Measurements from ENCODE around the gene BGLAP. TPM values are rescaled to one million over a fixed set of nuclear protein-coding genes. Genes with fewer than 3 reads are reported as not detected.

BGLAP gene
- total and polyA plus RNA-seq, 2 of the 13 experiments (the other 11 are each of a cell fraction or from before 2014, with no cell fraction given): 0.62 to 1.6 TPM

DNA sequence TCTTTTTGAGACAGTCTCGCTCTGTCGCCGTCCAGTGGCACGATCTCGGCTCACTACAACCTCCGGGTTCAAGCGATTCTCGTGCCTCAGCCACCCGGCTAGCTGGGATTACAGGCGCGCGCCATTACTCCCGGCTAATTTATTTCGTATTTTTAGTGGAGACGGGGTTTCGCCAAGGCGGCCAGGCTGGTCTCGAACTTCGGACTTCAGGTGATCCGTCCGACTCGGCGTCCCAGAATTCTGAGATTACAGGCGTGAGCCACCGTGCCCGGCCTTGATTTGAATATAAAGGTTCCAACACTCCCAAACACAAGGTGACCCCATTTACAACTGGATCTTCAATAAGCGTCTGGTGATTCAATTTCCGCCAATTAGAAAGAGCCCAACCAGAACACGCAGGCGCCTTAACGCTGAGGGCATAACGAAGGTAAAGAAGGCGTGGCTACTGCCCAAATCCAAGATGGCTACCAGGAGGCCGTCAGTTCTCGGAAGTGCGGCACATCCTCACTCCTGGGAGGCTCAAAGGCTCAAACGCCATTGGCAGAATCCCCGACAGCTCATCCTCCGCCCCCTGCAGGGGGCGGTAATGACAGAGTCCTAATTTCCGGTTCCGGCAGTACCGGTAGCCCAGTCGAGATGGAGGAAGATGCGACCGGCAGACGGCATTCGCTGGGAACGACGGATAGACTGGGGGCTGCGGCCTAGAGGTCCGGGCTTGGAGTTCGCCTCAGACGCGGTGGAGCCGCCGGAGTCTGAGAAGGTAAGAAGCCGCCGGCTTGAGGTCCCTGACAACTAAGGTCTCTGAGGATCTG, 48.3 kb upstream of the BGLAP start, which contains the start of gene SLC25A44 (continued):
- TF ChIP-seq ELF4 (CRISPR knock-in tag; IDR thresholded peaks at IDR 0.05; ENCODE audit: borderline replicate concordance) (peak; percentile 30; the same call in 1 of the 2 replicates), ZNF501 (CRISPR knock-in tag; IDR thresholded peaks at IDR 0.05) (peak; percentile 93), EHMT2 (IDR thresholded peaks at IDR 0.05; ENCODE audit: borderline replicate concordance, low read depth, low read length) (0 out of 2 replicates have a peak, but pooled peaks have one; percentile 36), IKZF1 (IDR thresholded peaks at IDR 0.05) (no peak), NR2C2 (CRISPR knock-in tag; IDR thresholded peaks at IDR 0.05; ENCODE audit: borderline replicate concordance) (peak; percentile 81), STAG1 (CRISPR knock-in tag; IDR thresholded peaks at IDR 0.05) (peak; percentile 16; the same call in 1 of the 2 replicates)
- TF ChIP-seq, protein P1, sequence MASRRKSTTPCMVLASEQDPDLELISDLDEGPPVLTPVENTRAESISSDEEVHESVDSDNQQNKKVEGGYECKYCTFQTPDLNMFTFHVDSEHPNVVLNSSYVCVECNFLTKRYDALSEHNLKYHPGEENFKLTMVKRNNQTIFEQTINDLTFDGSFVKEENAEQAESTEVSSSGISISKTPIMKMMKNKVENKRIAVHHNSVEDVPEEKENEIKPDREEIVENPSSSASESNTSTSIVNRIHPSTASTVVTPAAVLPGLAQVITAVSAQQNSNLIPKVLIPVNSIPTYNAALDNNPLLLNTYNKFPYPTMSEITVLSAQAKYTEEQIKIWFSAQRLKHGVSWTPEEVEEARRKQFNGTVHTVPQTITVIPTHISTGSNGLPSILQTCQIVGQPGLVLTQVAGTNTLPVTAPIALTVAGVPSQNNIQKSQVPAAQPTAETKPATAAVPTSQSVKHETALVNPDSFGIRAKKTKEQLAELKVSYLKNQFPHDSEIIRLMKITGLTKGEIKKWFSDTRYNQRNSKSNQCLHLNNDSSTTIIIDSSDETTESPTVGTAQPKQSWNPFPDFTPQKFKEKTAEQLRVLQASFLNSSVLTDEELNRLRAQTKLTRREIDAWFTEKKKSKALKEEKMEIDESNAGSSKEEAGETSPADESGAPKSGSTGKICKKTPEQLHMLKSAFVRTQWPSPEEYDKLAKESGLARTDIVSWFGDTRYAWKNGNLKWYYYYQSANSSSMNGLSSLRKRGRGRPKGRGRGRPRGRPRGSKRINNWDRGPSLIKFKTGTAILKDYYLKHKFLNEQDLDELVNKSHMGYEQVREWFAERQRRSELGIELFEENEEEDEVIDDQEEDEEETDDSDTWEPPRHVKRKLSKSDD (CRISPR knock-in tag; IDR thresholded peaks at IDR 0.05; ENCODE audit: low read depth): peak; percentile 60; the same call in 1 of the 2 replicates
- TF ChIP-seq, protein P2, sequence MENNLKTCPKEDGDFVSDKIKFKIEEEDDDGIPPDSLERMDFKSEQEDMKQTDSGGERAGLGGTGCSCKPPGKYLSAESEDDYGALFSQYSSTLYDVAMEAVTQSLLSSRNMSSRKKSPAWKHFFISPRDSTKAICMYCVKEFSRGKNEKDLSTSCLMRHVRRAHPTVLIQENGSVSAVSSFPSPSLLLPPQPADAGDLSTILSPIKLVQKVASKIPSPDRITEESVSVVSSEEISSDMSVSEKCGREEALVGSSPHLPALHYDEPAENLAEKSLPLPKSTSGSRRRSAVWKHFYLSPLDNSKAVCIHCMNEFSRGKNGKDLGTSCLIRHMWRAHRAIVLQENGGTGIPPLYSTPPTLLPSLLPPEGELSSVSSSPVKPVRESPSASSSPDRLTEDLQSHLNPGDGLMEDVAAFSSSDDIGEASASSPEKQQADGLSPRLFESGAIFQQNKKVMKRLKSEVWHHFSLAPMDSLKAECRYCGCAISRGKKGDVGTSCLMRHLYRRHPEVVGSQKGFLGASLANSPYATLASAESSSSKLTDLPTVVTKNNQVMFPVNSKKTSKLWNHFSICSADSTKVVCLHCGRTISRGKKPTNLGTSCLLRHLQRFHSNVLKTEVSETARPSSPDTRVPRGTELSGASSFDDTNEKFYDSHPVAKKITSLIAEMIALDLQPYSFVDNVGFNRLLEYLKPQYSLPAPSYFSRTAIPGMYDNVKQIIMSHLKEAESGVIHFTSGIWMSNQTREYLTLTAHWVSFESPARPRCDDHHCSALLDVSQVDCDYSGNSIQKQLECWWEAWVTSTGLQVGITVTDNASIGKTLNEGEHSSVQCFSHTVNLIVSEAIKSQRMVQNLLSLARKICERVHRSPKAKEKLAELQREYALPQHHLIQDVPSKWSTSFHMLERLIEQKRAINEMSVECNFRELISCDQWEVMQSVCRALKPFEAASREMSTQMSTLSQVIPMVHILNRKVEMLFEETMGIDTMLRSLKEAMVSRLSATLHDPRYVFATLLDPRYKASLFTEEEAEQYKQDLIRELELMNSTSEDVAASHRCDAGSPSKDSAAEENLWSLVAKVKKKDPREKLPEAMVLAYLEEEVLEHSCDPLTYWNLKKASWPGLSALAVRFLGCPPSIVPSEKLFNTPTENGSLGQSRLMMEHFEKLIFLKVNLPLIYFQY (CRISPR knock-in tag; IDR thresholded peaks at IDR 0.05; ENCODE audit: borderline replicate concordance): peak; percentile 82
- TF ChIP-seq, protein P3, sequence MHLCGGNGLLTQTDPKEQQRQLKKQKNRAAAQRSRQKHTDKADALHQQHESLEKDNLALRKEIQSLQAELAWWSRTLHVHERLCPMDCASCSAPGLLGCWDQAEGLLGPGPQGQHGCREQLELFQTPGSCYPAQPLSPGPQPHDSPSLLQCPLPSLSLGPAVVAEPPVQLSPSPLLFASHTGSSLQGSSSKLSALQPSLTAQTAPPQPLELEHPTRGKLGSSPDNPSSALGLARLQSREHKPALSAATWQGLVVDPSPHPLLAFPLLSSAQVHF (CRISPR knock-in tag; IDR thresholded peaks at IDR 0.05): no peak
- TF ChIP-seq, protein P4, sequence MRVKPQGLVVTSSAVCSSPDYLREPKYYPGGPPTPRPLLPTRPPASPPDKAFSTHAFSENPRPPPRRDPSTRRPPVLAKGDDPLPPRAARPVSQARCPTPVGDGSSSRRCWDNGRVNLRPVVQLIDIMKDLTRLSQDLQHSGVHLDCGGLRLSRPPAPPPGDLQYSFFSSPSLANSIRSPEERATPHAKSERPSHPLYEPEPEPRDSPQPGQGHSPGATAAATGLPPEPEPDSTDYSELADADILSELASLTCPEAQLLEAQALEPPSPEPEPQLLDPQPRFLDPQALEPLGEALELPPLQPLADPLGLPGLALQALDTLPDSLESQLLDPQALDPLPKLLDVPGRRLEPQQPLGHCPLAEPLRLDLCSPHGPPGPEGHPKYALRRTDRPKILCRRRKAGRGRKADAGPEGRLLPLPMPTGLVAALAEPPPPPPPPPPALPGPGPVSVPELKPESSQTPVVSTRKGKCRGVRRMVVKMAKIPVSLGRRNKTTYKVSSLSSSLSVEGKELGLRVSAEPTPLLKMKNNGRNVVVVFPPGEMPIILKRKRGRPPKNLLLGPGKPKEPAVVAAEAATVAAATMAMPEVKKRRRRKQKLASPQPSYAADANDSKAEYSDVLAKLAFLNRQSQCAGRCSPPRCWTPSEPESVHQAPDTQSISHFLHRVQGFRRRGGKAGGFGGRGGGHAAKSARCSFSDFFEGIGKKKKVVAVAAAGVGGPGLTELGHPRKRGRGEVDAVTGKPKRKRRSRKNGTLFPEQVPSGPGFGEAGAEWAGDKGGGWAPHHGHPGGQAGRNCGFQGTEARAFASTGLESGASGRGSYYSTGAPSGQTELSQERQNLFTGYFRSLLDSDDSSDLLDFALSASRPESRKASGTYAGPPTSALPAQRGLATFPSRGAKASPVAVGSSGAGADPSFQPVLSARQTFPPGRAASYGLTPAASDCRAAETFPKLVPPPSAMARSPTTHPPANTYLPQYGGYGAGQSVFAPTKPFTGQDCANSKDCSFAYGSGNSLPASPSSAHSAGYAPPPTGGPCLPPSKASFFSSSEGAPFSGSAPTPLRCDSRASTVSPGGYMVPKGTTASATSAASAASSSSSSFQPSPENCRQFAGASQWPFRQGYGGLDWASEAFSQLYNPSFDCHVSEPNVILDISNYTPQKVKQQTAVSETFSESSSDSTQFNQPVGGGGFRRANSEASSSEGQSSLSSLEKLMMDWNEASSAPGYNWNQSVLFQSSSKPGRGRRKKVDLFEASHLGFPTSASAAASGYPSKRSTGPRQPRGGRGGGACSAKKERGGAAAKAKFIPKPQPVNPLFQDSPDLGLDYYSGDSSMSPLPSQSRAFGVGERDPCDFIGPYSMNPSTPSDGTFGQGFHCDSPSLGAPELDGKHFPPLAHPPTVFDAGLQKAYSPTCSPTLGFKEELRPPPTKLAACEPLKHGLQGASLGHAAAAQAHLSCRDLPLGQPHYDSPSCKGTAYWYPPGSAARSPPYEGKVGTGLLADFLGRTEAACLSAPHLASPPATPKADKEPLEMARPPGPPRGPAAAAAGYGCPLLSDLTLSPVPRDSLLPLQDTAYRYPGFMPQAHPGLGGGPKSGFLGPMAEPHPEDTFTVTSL (CRISPR knock-in tag; IDR thresholded peaks at IDR 0.05; ENCODE audit: borderline replicate concordance): 0 out of 2 replicates have a peak, but pooled peaks have one; percentile 5
- TF ChIP-seq, protein P5, sequence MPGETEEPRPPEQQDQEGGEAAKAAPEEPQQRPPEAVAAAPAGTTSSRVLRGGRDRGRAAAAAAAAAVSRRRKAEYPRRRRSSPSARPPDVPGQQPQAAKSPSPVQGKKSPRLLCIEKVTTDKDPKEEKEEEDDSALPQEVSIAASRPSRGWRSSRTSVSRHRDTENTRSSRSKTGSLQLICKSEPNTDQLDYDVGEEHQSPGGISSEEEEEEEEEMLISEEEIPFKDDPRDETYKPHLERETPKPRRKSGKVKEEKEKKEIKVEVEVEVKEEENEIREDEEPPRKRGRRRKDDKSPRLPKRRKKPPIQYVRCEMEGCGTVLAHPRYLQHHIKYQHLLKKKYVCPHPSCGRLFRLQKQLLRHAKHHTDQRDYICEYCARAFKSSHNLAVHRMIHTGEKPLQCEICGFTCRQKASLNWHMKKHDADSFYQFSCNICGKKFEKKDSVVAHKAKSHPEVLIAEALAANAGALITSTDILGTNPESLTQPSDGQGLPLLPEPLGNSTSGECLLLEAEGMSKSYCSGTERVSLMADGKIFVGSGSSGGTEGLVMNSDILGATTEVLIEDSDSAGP (CRISPR knock-in tag; IDR thresholded peaks at IDR 0.05; ENCODE audit: borderline replicate concordance): peak; percentile 54; the same call in 1 of the 2 replicates

Measured in HepG2 (cell line).